ENCODE measurements around the gene SAMD10. TPM values are rescaled to one million over a fixed set of nuclear protein-coding genes. Genes with fewer than 3 reads are reported as not detected.

SAMD10 gene
- total and polyA plus RNA-seq, 7 experiments from 2014 or later = 10.2 to 37.8 (median 14.2) TPM

DNA sequence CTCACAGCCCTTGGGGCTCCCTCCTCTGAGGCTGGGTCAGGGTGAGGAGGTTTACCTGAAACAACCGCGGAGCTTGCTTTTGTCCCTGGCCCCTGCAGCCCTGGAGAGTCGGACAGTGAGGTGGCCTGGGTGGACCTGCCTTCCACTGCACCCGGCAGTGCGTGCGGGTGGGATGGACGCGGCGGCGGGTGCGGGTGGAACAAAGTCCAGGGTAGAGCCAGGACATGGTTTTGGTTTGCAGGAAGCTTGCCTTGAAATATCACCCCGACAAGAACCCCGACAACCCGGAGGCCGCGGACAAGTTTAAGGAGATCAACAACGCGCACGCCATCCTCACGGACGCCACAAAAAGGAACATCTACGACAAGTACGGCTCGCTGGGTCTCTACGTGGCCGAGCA lies 50.4 kb downstream of the SAMD10 start:
- H3K4me3 ChIP-seq (ENCODE audit: low read length) = no peak overlapping the region
- DNase-seq (no peak), ATAC-seq (no peak)
- no peaks in the 10 kb centered on the region for H3K9me3 Mint-ChIP-seq
- intact Hi-C loops (cut with micrococcal nuclease) = no loop called here
- no peak overlapping the region for H3K27ac ChIP-seq (ENCODE audit: low read depth, low read length)
- H3K36me3 Mint-ChIP-seq = peaks cover 4 to 58% (median 10%) of the 10 kb centered on the region in 5 donors
- no peaks in the 10 kb centered on the region for H3K9me3 ChIP-seq (ENCODE audit: control insufficient read depth in 2 of 3, low read length in 3 of 3)
- H3K4me1 ChIP-seq (ENCODE audit: control insufficient read depth in 2 of 2, insufficient read depth in 2 of 2, low read length in 2 of 2) = no peaks in the 10 kb centered on the region
- H3K4me1 Mint-ChIP-seq = peaks cover 16 to 29% (median 20%) of the 10 kb centered on the region in 7 donors
- ChIA-PET CTCF (interaction anchor here (1.3 kb wide), 1 partner anchor 19 kb away, joined by 3 read pairs; no protein-coding TSS in a partner anchor), POLR2A (interaction anchor here (0.7 kb wide), 1 partner anchor 18 kb away, joined by 3 read pairs; no protein-coding TSS in a partner anchor)
- no peaks in the 10 kb centered on the region for H3K27me3 Mint-ChIP-seq
- no peak overlapping the region for H3K27ac Mint-ChIP-seq
- H3K27me3 ChIP-seq (ENCODE audit: control insufficient read depth in 2 of 2, insufficient read depth in 2 of 2, low read length in 2 of 2) = no peaks in the 10 kb centered on the region
- peaks cover 8 to 78% (median 19%) of the 10 kb centered on the region in 3 experiments for H3K36me3 ChIP-seq (ENCODE audit: control insufficient read depth in 2 of 3, insufficient read depth in 3 of 3, low read length in 3 of 3)
- no peak overlapping the region for H3K4me3 Mint-ChIP-seq

DNA sequence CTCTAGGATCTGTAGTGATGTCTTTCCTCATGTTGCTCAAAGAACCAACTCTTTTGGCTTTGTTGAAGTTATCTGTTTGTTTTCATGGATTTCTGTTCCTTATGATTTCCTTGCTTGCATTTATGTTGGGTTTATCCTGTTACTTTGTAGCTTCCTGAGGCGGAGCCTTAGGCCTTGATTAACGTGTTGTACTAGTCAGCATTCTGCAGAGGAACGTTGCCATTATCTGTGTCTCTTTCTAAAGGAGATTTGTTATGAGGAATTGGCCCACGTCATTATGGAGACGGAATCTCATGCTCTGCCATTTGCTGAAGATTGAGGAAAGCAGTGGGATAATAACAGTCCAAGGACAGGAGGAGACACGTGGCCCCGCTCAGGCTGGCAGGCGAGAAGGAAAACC lies 53.1 kb downstream of the SAMD10 start:
- Histone ChIP-seq H3K36me3 (ENCODE audit: control insufficient read depth in 2 of 3, insufficient read depth in 3 of 3, low read length in 3 of 3) (peaks cover 8 to 56% (median 14%) of the 10 kb centered on the region in 3 experiments), H3K27me3 (ENCODE audit: control insufficient read depth in 2 of 2, insufficient read depth in 2 of 2, low read length in 2 of 2) (no peaks in the 10 kb centered on the region), H3K4me3 (ENCODE audit: low read length) (no peak overlapping the region), H3K9me3 (ENCODE audit: control insufficient read depth in 2 of 3, low read length in 3 of 3) (no peaks in the 10 kb centered on the region), H3K27ac (ENCODE audit: low read depth, low read length) (no peak overlapping the region), H3K4me1 (ENCODE audit: control insufficient read depth in 2 of 2, insufficient read depth in 2 of 2, low read length in 2 of 2) (no peaks in the 10 kb centered on the region)
- Mint-ChIP-seq H3K9me3 (no peaks in the 10 kb centered on the region), H3K27ac (peak overlapping the region in 3 of 9 donors; percentile 32 to 57 (median 55)), H3K36me3 (peaks cover 4 to 46% (median 11%) of the 10 kb centered on the region in 5 donors), H3K4me1 (peaks cover 19 to 34% (median 28%) of the 10 kb centered on the region in 7 donors), H3K27me3 (no peaks in the 10 kb centered on the region), H3K4me3 (no peak overlapping the region)
- POLR2A ChIA-PET = no interaction called here
- ATAC-seq = no peak
- DNase-seq = no peak
- CTCF ChIA-PET = no interaction called here
- intact Hi-C loops (cut with micrococcal nuclease) = no loop called here

DNA sequence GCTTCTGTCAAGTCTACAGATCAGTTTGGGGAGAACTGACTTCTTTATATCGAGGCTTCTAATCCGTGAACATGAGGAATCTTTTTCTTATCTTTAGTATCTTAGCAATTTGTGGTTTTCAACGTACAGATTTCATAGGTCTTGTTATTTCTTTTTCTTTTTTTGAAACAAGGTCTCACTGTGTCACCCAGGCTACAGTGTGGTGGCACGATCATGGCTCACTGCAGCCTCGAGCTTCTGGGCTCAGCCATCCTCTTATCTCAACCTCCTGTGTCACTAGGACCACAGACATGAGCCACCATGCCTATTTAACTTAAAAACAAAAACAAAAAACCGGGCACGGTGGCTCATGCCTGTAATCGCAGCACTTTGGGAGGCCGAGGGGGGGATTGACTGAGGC lies 55.2 kb downstream of the SAMD10 start:
- peaks cover 4 to 34% (median 9%) of the 10 kb centered on the region in 5 donors for H3K36me3 Mint-ChIP-seq
- intact Hi-C loops (cut with micrococcal nuclease) = no loop called here
- POLR2A ChIA-PET = interaction anchor here (1.5 kb wide), 1 partner anchor 9 kb away, joined by 8 read pairs; no protein-coding TSS in a partner anchor
- Histone ChIP-seq H3K27ac (ENCODE audit: low read depth, low read length) (no peak overlapping the region), H3K4me1 (ENCODE audit: control insufficient read depth in 2 of 2, insufficient read depth in 2 of 2, low read length in 2 of 2) (no peaks in the 10 kb centered on the region), H3K27me3 (ENCODE audit: control insufficient read depth in 2 of 2, insufficient read depth in 2 of 2, low read length in 2 of 2) (no peaks in the 10 kb centered on the region), H3K4me3 (ENCODE audit: low read length) (no peak overlapping the region), H3K36me3 (ENCODE audit: control insufficient read depth in 2 of 3, insufficient read depth in 3 of 3, low read length in 3 of 3) (peaks cover 8 to 42% (median 11%) of the 10 kb centered on the region in 3 experiments), H3K9me3 (ENCODE audit: control insufficient read depth in 2 of 3, low read length in 3 of 3) (no peaks in the 10 kb centered on the region)
- H3K4me1 Mint-ChIP-seq = peaks cover 19 to 34% (median 28%) of the 10 kb centered on the region in 7 donors
- CTCF ChIA-PET = no interaction called here
- ATAC-seq (no peak), DNase-seq (no peak)
- no peaks in the 10 kb centered on the region for H3K27me3 Mint-ChIP-seq
- no peak overlapping the region for H3K4me3 Mint-ChIP-seq
- H3K9me3 Mint-ChIP-seq = no peaks in the 10 kb centered on the region
- peak overlapping the region in 6 of 9 donors; percentile 2 to 67 (median 37) for H3K27ac Mint-ChIP-seq

Small RNAs within 50 kb of the gene (microRNA-seq; reads per million reads assigned to microRNA genes)
- gene MIR1914 (ENCODE audit: borderline microRNAs expressed) (not detected), gene MIR647 (ENCODE audit: borderline microRNAs expressed) (not detected)

Other genes starting within 250 kb of the SAMD10 start
- gene LIME1, start 243.0 kb downstream of the SAMD10 start, total RNA-seq = 100 to 1,000 TPM in 3 of 5 experiments, 10 to 100 TPM in 2; 96.8 to 118 (median 103) TPM
- 100 to 1,000 TPM; 205 to 366 TPM for gene LIME1, start 243.0 kb downstream of the SAMD10 start, polyA plus RNA-seq
- 100 to 1,000 TPM in 3 of 5 experiments, 10 to 100 TPM in 2; 88.7 to 136 (median 111) TPM for gene SLC2A4RG, start 239.9 kb downstream of the SAMD10 start, total RNA-seq
- gene SLC2A4RG, start 239.9 kb downstream of the SAMD10 start, polyA plus RNA-seq = 1 to 10 TPM; 3.0 to 4.6 TPM
- 1 to 10 TPM in 1 of 5 experiments, under 1 TPM in 3, not detected in 1; 0.05 to 1.7 (median 0.21) TPM for gene ZBTB46, start 148.4 kb downstream of the SAMD10 start, total RNA-seq
- gene ZBTB46, start 148.4 kb downstream of the SAMD10 start, polyA plus RNA-seq = under 1 TPM; 0.03 to 0.04 TPM
- gene ABHD16B, start 118.1 kb downstream of the SAMD10 start, total RNA-seq = under 1 TPM in 1 of 5 experiments, not detected in 4; 0.24 TPM
- gene ABHD16B, start 118.1 kb downstream of the SAMD10 start, polyA plus RNA-seq = 1 to 10 TPM in 1 of 2 donors, under 1 TPM in 1; 0.65 to 1.1 TPM
- 10 to 100 TPM; 33.7 to 56.8 (median 43.2) TPM for gene TPD52L2, start 114.4 kb downstream of the SAMD10 start, total RNA-seq
- gene TPD52L2, start 114.4 kb downstream of the SAMD10 start, polyA plus RNA-seq = 10 to 100 TPM; 67.4 to 84.0 TPM
- 10 to 100 TPM; 35.5 to 56.8 (median 50.3) TPM for gene DNAJC5, start 84.5 kb downstream of the SAMD10 start, total RNA-seq
- 1 to 10 TPM; 7.5 to 7.6 TPM for gene DNAJC5, start 84.5 kb downstream of the SAMD10 start, polyA plus RNA-seq
- 10 to 100 TPM; 42.0 to 49.0 (median 46.6) TPM for gene UCKL1, start 23.2 kb downstream of the SAMD10 start, total RNA-seq
- gene UCKL1, start 23.2 kb downstream of the SAMD10 start, polyA plus RNA-seq = 10 to 100 TPM; 20.5 to 33.0 TPM
- 10 to 100 TPM; 17.7 to 29.8 (median 26.3) TPM for gene ZNF512B, start 9.7 kb downstream of the SAMD10 start, total RNA-seq
- gene ZNF512B, start 9.7 kb downstream of the SAMD10 start, polyA plus RNA-seq = 1 to 10 TPM; 1.1 to 2.4 TPM
- 10 to 100 TPM; 71.2 to 95.8 (median 82.9) TPM for gene PRPF6, start 1.5 kb upstream of the SAMD10 start, total RNA-seq
- 100 to 1,000 TPM in 1 of 2 donors, 10 to 100 TPM in 1; 86.9 to 127 TPM for gene PRPF6, start 1.5 kb upstream of the SAMD10 start, polyA plus RNA-seq
- gene C20orf204, start 56.5 kb upstream of the SAMD10 start, total RNA-seq = 10 to 100 TPM in 3 of 5 experiments, 1 to 10 TPM in 2; 4.7 to 24.6 (median 12.5) TPM
- gene C20orf204, start 56.5 kb upstream of the SAMD10 start, polyA plus RNA-seq = under 1 TPM in 1 of 2 donors, not detected in 1; 0.39 TPM
- 1 to 10 TPM in 1 of 5 experiments, under 1 TPM in 1, not detected in 3; 0.20 to 1.7 TPM for gene SOX18, start 70.0 kb upstream of the SAMD10 start, total RNA-seq
- gene SOX18, start 70.0 kb upstream of the SAMD10 start, polyA plus RNA-seq = not detected
- 10 to 100 TPM; 35.5 to 73.2 (median 47.3) TPM for gene TCEA2, start 83.6 kb upstream of the SAMD10 start, total RNA-seq
- 10 to 100 TPM; 22.2 to 33.2 TPM for gene TCEA2, start 83.6 kb upstream of the SAMD10 start, polyA plus RNA-seq
- 10 to 100 TPM; 21.8 to 93.4 (median 23.6) TPM for gene RGS19, start 99.9 kb upstream of the SAMD10 start, total RNA-seq
- gene RGS19, start 99.9 kb upstream of the SAMD10 start, polyA plus RNA-seq = 10 to 100 TPM; 55.2 to 66.8 TPM
- 1 to 10 TPM in 3 of 5 experiments, under 1 TPM in 2; 0.75 to 6.1 (median 1.1) TPM for gene OPRL1, start 100.4 kb upstream of the SAMD10 start, total RNA-seq
- gene OPRL1, start 100.4 kb upstream of the SAMD10 start, polyA plus RNA-seq = 1 to 10 TPM in 1 of 2 donors, under 1 TPM in 1; 0.18 to 1.3 TPM
- gene LKAAEAR1, start 104.8 kb upstream of the SAMD10 start, total RNA-seq = under 1 TPM in 2 of 5 experiments, not detected in 3; 0.48 to 0.71 TPM
- under 1 TPM; 0.47 to 0.75 TPM for gene LKAAEAR1, start 104.8 kb upstream of the SAMD10 start, polyA plus RNA-seq
- gene NPBWR2, start 127.9 kb upstream of the SAMD10 start, total RNA-seq = not detected
- gene NPBWR2, start 127.9 kb upstream of the SAMD10 start, polyA plus RNA-seq = not detected
- not detected for gene MYT1, start 184.8 kb upstream of the SAMD10 start, total RNA-seq
- gene MYT1, start 184.8 kb upstream of the SAMD10 start, polyA plus RNA-seq = not detected